ENCODE data around the gene SPTLC1. TPM values are rescaled to one million over a fixed set of nuclear protein-coding genes. Genes with fewer than 3 reads are reported as not detected.

The SPTLC1 gene
- polyA plus RNA-seq, 2 of the 4 experiments (the other 2 are of a cell fraction), result 63.7 to 122 TPM

DNA sequence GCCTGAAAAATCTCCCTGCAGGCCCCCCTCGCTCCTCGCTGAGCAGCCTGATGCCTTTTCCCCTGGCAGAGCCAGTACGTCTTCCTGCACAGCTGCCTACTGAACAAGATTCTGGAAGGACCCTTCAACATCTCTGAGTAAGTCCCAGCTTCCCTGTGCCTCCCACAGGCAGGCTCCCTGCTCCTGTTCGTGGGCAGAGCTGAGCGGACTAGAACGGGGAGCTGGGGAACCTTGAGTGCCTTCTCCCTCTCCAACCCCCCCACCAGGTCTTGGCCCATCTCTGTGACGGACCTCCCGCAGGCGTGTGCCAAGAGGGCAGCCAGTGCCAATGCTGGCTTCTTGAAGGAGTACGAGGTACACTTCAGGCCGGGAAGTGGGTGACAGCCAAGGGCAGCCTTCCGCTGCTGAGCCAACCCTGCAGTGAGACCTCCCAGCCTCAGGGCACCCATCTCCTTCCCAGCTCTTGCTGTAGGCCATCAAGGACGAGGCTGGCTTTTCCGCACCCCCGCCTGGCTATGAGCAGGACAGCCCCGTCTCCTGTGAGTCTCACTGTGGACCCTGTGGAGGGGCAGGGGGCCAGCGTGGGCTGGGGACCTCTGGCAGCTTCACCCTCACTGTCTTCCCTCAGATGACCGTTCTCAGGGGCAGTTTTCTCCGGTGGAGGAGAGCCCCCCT, 21.1 kb upstream of the SPTLC1 start (continued):
- TF ChIP-seq, protein P1, sequence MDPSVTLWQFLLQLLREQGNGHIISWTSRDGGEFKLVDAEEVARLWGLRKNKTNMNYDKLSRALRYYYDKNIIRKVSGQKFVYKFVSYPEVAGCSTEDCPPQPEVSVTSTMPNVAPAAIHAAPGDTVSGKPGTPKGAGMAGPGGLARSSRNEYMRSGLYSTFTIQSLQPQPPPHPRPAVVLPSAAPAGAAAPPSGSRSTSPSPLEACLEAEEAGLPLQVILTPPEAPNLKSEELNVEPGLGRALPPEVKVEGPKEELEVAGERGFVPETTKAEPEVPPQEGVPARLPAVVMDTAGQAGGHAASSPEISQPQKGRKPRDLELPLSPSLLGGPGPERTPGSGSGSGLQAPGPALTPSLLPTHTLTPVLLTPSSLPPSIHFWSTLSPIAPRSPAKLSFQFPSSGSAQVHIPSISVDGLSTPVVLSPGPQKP (IDR thresholded peaks at IDR 0.05; ENCODE audit: low read depth, low read length), result no peak
- no peak for TF ChIP-seq ZFP36 (IDR thresholded peaks at IDR 0.05; ENCODE audit: borderline replicate concordance, partially characterized antibody)

- Histone ChIP-seq H3K4me1 (peaks cover 8% of the 10 kb centered on the region; the same call in 2 of the 3 replicates), H3K27ac (no peak overlapping the region), H3K4me3 (no peak overlapping the region), H3K4me2 (no peak overlapping the region), H3K9me3 (0 out of 3 replicates have a peak, but pooled peaks cover 5% of the 10 kb centered on the region)
- CTCF ChIA-PET, result interaction anchor here (0.6 to 10.8 kb wide), 23 partner anchors 10 to 655 kb away, joined by 3 to 214 read pairs (median 4); no protein-coding TSS in a partner anchor
- 47% methylated on average over 6 of the region's 7 CpGs for WGBS (ENCODE audit: missing lambda C conversion rate)
- POLR2A ChIA-PET, result no interaction called here
- no peak for DNase-seq (ENCODE audit: low read depth in 1 of 2, low spot score in 1 of 2)
- TF ChIP-seq JUNB (IDR thresholded peaks at IDR 0.05) (no peak), CHD4 (IDR thresholded peaks at IDR 0.05; ENCODE audit: borderline replicate concordance) (no peak), MAFK (IDR thresholded peaks at IDR 0.05; ENCODE audit: partially characterized antibody) (no peak), USF2 (IDR thresholded peaks at IDR 0.05) (no peak), FOXS1 (CRISPR knock-in tag; IDR thresholded peaks at IDR 0.05) (no peak), BHLHE40 (IDR thresholded peaks at IDR 0.05; ENCODE audit: low read depth, low read length) (no peak), ESRRA (IDR thresholded peaks at IDR 0.05; ENCODE audit: borderline replicate concordance, low read length) (no peak), KDM5A (IDR thresholded peaks at IDR 0.05) (no peak), PHF8 (IDR thresholded peaks at IDR 0.05; ENCODE audit: borderline replicate concordance, low read depth) (no peak), GATA3 (IDR thresholded peaks at IDR 0.05; ENCODE audit: borderline replicate concordance) (no peak), RARB (CRISPR knock-in tag; IDR thresholded peaks at IDR 0.05) (no peak), ZFP36 (IDR thresholded peaks at IDR 0.05; ENCODE audit: borderline replicate concordance, partially characterized antibody) (no peak), HOXB13 (CRISPR knock-in tag; IDR thresholded peaks at IDR 0.05; ENCODE audit: low read depth) (no peak), KDM1A (IDR thresholded peaks at IDR 0.05; ENCODE audit: low read depth) (no peak), NFE2L2 (conservative IDR thresholded peaks at IDR 0.05; ENCODE audit: low read length) (no peak), MAZ (IDR thresholded peaks at IDR 0.05; ENCODE audit: borderline replicate concordance, low read depth, low read length) (no peak), EP300 (IDR thresholded peaks at IDR 0.05) (no peak), SREBF2 (IDR thresholded peaks at IDR 0.05) (no peak), EHF (CRISPR knock-in tag; IDR thresholded peaks at IDR 0.05) (no peak), REST (IDR thresholded peaks at IDR 0.05) (no peak)
- ATAC-seq, result no peak
- FAIRE-seq, result no peak
Observed at GRCh38 chr9:92135576-92135975, 20.4 kb upstream of the SPTLC1 start.
